ENCODE results near the gene TSPEAR.
"Not testable (repeated sequence)": the region's sequence is repeated elsewhere in the genome, so short reads cannot be mapped to it uniquely, and the experiment has no call there.

The TSPEAR gene

DNA sequence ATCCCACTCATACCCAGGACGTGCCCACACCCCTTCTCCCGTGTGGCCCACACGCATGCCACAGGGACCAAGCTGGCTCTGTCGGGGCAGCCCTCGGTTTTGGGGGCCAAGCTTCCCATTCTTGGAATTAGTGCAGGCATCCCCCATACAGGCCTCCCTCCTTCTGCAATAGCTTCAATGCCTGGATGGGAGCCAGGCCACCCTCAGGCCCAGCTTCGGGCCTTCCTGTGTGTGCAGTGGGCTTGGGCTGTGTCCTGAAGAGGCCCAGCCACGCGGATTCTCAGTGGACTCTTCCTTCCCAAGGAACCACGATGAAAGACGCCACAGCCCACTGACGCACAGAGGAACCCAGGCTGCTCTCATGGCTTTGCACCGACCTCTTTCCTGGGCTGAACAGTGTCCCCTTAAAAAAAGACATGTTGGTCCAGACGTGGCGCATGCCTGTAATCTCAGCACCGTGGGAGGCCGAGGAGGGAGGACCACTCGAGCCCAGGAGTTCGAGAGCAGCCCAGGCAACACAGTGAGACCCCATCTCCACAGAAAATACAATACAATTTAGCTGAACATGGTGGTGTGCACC is 61.8 kb downstream of the TSPEAR start:
- DNase-seq: no peak

DNA sequence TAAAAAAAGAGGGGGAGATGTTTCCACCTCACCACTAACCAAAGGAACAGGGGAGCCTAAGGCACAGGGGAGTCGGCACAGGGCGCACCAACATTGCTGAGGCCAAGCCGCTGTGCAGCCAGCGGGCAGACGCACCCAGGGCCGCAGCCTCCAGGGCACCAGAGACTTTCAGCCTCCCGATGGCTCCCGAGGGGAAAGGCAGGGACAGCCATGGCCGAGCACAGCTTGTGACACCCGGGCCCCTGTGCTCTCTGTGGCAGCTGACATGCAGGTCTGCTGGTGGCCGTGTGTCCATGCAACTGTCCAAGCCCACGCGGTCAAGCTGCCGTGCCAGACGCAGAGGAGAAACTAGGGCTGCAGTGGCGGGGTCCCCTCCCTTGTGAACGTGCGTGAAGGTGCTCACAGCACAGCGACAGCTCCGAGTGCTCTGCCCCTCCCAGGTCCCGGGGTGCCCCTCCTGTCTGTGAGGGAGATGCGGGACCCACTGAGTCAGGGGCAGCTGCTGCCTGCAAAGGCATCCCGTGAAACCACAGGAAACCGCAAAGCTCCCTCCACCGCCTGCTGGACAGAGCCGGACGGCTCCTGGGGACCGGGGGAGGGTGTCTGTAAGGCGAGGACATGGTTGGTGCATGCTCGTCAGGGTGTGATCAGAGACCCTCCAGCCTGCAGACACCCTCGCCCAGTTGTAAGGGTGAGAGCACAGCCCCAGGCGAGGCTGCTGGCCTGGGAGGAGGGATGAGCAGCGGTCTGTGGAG is 62.6 kb downstream of the TSPEAR start:
- no peak for DNase-seq

DNA sequence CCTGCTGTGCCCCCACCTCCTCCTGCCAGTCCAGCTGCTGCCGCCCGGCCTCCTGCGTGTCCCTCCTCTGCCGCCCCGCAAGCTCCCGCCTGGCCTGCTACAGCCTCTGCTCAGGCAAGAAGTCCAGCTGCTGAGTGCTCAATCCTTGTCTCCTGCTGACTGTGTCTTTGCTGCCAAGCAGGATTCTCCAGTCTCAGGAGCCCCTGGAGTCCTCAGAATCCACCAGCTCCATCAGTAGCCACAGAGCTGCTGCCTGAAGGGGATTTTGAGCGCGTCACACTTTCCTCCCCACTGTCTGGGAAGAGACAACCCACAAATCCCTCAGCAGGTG is 64.2 kb downstream of the TSPEAR start:
- no peak for DNase-seq

DNA sequence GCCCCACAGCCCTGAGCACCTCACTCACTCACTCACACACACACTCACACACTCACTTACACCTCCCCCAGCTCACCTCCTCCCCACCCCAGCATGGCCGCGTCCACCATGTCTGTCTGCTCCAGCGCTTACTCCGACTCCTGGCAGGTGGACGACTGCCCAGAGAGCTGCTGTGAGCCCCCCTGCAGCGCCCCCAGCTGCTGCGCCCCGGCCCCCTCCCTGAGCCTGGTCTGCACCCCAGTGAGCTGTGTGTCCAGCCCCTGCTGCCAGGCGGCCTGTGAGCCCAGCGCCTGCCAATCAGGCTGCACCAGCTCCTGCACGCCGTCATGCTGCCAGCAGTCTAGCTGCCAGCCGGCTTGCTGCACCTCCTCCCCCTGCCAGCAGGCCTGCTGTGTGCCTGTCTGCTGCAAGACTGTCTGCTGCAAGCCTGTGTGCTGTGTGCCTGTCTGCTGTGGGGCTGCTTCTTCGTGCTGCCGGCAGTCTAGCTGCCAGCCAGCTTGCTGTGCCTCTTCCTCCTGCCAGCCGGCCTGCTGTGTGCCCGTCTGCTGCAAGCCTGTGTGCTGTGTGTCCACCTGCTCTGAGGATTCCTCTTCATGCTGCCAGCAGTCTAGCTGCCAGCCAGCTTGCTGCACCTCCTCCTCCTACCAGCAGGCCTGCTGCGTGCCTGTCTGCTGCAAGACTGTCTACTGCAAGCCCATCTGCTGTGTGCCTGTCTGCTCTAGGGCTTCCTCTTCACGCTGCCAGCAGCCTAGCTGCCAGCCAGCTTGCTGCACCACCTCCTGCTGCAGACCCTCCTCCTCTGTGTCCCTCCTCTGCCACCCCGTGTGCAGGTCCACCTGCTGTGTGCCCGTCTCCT is 64.8 kb downstream of the TSPEAR start, which contains the start of gene KRTAP10-11:
Gene KRTAP10-11 (plus strand): TSS at position 49 of the 856 bp plus-strand sequence. CDS start 45 bp downstream, at position 94.
- not testable (repeated sequence) for DNase-seq

DNA sequence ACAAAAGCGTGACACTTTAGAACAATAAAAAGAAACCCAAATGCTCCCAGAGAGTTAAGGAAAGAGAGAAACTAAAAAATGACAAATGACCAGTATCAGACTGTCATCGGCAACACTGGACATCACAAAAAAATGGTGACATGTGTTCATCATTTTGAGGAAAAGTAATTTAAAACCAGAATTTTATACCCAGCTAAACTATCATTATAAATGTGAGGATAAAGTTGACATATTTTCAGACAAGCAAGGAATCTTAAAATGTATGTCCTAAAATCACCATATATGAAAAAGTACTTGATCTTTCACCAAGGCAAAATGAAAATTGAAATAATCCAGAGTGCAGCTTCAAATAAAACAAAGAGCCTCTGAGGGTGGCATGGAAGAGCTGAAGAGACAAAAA is 66.5 kb downstream of the TSPEAR start:
- DNase-seq: no peak

DNA sequence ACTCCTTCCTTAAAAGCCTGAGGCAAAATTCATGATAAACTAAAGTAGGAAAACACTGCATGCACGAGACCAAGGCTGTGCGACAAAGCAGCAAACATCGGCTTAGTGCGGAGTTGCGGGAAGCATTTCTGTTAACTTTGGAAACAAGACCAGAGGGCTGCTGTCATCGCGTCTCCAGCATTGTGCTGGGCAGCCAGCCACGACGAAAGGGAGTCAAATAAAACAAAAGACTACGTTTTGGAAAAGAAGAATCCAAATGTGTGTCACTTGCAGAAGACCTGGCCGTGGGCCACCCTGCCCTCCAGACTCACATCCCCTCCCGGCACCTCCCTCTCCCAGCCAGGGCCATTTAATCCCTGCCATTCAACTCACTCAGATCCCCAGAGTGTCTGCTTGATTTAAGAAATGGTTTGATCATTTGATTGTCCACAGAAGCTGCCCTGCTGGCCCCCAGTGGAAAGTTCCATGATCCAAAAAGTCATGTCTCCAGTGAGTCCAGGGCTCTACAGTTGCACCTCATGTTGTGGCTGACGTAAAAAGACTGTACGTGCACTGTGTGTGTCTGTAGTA is 67.5 kb downstream of the TSPEAR start:
- no peak for DNase-seq

DNA sequence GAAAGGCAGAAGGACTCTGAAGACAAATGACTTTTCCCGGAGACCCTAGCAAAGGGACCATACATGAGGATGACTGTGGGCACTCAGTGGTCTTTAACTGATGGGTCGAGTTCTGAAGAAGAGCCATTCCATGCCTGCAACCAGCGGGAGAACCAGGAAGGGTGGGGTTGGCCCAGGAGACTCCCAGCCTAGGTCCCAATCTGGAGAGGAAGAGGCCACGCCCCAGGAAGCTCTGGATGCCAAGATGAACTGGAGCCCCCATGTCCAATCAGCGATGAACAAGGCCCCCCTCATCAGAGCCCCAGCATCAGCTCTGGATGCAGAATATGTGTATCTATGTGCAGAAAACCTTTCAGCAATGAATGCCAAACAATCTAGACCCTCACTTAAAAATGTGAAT is 70.6 kb downstream of the TSPEAR start:
- no peak for DNase-seq

DNA sequence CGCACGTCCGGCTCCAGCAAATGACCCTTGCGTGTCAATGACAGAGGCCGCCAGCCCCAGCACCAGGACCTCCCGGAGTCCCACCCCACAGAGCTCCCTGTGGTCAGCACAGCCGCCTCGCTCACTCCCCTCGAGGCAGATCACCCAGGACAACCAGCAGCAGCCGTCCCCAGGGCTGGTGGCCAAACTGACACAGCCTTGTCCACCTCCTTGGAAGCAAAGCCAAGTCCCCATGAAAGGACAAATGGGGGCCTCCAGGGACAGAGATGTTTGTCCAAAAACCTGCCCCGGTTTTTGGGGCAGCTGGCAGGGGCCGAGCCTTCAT is 72.1 kb downstream of the TSPEAR start:
- DNase-seq: no peak

DNA sequence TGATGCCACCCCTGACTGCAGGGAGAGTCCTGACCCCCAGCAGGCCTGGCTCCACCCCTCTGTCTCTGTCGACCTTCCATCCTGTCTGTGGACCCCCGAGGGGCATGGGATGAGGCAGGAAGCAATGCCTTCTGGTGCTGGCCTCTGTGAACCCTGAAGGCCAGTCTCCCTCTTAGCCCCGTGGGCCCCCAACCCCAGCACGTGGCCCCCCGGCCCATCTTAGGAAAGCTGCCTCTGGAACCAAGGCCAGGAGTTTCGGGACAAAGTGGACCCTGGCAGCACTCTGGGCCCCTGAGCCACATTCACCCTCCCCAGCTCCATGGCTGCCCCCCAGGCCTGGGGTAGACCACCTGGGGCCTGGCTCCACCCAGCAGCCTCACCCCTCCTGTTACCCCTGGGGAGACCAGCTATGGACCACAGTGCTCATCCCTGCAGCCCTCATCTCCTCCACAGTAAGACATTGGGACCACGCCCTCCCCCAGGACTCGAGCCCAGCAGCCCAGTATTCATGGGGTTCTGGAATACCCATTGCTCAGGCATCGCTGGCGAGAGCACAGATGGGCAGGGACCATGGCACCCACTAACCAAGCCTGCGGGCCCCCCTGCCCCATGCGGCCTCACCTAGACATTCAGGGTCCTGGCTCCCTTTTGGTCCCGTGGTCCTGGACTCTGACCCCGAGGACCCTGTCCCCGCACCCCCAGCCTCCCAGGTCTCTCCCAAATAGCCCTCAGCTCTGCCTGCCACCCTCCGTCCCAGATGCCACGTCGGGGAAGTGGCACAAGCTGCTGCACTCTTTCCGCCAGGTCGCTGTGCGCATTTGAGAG is 72.7 kb downstream of the TSPEAR start:
- DNase-seq: not testable (repeated sequence)

DNA sequence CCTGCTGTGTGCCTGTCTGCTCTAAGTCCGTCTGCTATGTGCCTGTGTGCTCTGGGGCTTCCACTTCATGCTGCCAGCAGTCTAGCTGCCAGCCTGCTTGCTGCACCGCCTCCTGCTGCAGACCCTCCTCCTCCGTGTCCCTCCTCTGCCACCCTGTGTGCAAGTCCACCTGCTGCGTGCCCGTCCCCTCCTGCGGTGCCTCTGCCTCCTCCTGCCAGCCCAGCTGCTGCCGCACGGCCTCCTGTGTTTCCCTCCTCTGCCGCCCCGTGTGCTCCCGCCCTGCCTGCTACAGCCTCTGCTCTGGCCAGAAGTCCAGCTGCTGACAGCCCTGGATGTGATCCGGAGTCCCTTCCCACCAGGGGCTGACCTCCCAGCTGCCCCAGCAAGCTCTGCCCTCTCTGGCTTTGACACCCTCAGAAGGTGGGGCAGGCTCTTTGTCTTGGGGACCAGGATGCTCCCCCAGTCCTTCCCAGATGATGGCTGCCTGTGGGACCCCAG is 73.5 kb downstream of the TSPEAR start:
- not testable (repeated sequence) for DNase-seq

DNA sequence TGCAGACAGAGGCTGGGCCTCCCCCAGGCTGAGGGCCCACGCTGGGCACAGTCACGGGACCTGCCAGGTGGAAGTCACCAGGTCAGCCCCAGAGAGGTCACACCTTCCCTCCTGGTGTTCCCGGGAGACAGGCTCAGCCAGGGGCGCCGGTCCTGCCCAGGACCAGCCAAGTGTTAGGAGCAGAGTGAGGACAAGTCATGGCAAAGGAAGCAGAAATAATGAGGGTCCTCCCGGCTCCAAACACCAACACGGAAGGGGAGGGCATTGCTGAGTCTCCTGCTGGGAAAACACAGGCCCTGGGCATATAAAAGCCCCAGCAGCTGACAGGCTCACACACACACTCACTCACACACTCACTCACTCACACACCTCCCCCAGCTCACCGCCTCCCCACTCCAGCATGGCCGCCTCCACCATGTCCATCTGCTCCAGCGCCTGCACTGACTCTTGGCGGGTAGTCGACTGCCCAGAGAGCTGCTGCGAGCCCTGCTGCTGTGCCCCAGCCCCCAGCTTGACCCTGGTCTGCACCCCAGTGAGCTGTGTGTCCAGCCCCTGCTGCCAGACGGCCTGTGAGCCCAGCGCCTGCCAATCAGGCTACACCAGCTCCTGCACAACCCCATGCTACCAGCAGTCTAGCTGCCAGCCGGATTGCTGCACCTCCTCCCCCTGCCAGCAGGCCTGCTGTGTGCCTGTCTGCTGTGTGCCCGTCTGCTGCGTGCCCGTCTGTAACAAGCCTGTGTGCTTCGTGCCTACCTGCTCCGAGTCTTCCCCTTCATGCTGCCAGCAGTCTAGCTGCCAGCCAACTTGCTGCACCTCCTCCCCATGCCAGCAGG is 74.1 kb downstream of the TSPEAR start, which contains the start of gene KRTAP10-10:
Gene KRTAP10-10 (plus strand): TSS at position 339 of the 833 bp plus-strand sequence. CDS start 62 bp downstream, at position 401.
- no peak for DNase-seq

DNA sequence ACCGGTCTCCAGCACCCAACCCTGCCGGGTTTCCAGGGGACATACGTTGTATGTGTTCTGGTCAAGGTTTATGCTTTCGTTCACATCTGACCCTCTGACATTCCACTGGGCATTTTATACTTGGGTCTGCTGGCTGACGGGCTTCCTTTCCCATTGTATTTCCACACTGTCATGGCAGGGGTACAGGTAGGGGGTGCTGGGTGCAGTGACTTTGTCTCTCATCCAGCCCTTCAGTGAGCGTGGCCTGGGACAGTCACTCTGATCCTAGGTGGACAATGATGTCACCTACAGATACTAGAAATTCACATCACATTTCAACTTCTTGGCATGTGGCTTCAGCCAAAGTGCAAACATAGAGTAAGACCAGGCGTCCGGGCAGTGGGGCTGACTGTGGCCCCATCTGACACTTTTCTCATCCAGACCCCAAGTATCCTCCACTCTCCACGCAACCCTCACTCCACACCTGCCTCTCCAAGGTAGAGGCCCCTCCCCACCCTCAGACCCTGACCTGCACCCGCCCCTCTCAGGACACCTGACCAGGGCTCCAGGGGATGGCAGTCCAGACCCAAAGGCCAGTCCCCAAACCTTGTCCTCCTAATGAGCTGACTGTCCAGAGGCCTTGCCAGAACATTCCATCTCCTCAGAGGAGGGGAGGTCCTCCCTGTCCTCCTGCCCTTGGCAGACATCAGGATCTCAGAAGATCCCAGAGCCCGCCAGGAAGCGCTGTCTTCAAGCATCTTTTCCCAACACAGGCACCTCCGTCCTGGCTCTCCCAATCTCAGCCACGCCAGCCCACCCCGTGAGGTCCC is 75.0 kb downstream of the TSPEAR start:
- no peak for DNase-seq

DNA sequence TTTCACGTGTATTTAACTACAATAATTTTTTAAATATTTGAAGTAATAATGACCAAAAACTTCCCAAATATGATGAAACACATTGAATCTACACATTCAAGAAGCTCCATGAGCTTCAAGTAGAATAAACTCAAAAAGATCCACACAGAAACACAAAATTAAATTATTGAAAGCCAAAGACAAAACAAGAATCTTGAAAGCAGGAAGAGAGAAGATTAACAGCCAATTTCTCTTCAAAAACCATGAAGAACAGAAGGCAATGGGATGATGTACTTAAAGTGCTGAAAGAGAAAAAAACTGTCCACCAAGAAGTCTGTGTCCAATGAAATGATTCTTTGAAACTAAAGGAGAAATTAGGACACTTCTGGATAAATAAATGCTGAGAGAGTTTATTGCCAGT is 79.3 kb downstream of the TSPEAR start:
- DNase-seq: no peak

DNA sequence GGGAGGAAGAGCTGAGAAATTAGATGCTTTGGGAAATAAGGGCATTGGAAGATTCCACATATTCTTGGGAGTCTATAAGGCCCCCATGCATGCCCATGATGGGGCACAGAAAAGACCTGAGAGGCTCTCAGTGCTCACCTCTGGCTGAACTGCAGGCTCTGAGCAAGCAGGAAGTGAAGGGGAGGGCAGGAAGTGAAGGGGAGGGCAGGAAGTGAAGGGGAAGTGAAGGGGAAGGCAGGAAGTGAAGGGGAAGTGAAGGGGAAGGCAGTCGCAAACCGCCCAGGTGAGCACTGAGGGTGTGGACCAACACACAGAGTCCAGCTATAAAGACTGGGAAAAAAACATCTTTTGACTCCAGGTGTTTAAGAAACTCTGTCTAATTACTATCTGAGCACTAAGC is 80.9 kb downstream of the TSPEAR start:
- DNase-seq: no peak

DNA sequence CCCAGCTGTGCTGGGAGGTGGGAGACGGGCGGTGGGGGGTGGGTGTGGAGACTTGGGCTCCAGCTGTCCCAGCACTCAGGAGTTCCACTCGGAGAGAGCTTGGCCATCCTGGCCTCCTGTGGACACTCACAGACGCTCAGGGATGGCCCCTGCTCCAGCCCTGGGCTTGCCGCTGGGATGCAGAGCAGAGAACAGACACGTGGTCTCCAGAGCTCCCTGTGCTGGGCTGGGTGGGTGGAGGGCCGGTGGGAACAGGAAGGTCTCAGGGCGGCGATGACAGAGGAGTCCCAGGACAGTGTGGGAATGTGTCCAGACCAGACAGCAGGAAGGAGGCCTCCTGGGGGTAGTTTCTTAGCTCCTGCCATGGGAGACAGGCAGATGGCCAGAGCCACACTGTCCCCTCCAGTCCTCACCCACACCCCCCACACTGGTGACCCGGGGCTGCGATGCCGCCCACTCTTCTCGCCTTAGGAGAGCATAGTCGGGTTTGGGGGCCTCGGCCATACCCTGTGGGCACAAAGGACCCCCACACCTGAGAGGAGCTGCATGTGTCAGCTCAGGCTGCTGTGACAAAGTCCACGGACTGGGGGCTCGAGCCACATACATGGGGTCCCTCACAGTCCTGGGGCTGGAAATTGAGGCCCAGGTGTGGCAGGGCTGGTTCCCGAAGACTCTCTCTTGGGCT is 82.5 kb downstream of the TSPEAR start:
- DNase-seq: no peak

DNA sequence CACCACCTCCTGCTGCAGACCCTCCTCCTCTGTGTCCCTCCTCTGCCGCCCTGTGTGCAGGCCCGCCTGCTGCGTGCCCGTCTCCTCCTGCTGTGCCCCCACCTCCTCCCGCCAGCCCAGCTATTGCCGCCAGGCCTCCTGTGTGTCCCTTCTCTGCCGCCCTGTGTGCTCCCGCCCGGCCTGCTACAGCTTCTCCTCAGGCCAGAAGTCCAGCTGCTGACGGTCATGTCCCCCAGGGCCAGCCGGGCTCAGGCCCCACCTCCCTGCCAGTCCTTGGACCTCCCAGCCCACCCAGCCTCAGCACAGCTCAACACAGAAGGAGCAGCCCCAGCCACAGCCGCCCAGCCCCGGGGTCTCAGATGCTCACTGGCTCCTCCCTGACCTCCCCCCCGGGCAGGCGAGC is 83.5 kb downstream of the TSPEAR start:
- DNase-seq: not testable (repeated sequence)

DNA sequence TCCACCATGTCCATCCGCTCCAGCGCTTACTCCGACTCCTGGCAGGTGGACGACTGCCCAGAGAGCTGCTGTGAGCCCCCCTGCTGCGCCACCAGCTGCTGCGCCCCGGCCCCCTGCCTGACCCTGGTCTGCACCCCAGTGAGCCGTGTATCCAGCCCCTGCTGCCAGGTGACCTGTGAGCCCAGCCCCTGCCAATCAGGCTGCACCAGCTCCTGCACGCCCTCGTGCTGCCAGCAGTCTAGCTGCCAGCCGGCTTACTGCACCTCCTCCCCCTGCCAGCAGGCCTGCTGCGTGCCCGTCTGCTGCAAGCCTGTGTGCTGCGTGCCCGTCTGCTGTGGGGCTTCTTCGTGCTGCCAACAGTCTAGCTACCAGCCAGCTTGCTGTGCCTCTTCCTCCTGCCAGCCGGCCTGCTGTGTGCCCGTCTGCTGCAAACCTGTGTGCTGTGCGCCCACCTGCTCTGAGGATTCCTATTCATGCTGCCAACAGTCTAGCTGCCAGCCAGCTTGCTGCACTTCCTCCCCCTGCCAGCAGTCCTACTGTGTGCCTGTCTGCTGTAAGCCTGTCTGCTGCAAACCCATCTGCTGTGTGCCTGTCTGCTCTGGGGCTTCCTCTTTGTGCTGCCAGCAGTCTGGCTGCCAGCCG is 84.1 kb downstream of the TSPEAR start:
- DNase-seq: not testable (repeated sequence)

DNA sequence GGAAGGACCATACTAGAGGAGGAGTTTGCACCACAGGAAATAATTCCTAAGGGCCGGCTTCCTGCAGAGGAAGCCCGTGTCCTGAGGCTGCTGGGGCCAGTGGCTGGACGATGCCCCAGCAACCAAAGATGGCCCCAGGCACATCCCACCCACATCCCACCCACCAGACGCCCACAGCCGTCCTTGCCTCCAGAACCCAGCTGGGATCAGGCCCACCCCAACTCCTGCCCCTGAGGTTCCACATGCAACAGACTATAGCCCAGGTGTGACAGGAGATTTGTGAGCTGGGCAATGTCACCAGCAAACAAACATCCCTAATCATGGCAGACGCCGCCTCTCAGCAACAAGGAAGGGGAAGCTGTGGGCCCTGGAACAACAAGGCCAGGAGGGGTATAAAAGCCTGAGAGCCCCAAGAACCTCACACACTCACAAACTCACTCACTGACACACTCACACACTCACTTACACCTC is 84.7 kb downstream of the TSPEAR start, which contains the start of gene KRTAP10-9:
Gene KRTAP10-9 (plus strand): TSS at position 421 of the 471 bp plus-strand sequence. CDS start 79 bp downstream, outside the sequence.
- DNase-seq: no peak

DNA sequence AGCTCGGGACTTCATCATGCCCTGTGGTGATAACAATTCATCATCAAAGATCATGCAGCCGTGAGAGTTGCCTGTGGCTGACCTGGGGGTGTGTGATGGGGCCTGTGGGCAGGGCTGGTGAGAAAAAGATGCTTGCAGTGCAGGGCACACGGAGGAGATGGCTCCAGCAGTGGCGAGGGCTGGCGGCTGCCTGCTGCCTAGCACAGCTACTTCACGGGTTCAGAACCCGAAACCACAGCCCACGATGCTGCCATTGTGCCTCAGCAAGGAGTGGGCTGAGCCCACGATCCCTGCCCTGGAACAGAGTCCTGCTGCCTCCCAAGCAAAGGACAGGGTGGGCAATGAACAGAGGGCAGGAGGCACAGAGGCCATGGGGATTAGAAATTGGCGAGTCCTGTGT is 85.1 kb downstream of the TSPEAR start:
- DNase-seq: no peak
